NCI-H1436 (cell line): ENCODE measurements around the gene PLG.
"Not testable (repeated sequence)": the region's sequence is repeated elsewhere in the genome, so short reads cannot be mapped to it uniquely, and the experiment has no call there.

Experiments
- DNase-seq: peaks from one replicate; lab custom pipeline; 2025; lab: John Stamatoyannopoulos, UW

Gene PLG

DNA sequence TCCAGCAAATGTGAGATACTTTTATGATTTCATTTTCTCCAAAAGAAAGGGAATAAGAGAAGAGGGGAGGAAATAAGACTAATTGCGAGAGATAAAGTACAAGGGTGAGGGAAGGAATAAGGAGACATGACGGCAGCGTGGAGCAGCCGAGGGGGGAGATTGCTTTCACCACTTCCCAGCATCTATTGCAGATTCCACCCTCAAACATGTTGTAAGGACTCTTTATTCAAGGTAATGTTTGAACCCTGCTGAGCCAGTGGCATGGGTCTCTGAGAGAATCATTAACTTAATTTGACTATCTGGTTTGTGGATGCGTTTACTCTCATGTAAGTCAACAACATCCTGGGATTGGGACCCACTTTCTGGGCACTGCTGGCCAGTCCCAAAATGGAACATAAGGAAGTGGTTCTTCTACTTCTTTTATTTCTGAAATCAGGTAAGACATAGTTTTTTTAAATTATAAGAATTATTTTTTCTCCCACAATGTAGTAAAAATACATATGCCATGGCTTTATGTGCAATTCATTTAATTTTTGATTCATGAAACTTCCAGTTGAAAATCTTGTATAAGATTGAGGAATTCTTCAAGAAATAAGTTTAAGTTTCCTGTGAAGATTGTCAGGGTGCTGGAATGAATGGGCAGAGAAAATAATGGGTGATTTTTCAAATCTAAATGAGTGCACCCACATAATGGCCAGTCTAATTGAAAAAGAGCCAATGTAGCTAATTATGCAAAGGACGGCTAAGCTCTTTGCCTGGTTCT lies at the start of gene PLG:
PLG (plus strand) TSS at position 327 of the 763 bp plus-strand sequence; CDS start at position 388, 61 bp downstream.
- not testable (repeated sequence) for DNase-seq

DNA sequence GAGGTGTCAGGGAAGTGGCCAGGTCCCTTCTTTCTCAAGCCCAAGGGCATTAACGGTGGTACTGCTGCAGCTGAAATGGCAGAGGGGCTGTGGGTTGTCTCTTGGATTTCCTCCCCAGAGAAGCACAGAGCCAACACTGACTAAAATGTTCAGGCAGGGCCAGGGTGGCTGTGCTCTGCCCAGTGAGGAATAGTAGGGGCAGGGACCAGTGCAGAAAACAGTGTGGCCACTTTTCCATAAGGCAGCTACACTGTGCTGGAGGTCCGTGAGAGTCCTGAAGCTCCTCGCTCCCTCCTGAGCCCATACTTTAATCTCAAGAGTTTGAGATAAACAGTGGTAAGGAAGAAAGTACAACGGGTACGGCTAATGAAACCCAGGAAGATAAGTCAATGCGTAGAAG lies 42.5 kb upstream of the PLG start:
- DNase-seq, result no peak

DNA sequence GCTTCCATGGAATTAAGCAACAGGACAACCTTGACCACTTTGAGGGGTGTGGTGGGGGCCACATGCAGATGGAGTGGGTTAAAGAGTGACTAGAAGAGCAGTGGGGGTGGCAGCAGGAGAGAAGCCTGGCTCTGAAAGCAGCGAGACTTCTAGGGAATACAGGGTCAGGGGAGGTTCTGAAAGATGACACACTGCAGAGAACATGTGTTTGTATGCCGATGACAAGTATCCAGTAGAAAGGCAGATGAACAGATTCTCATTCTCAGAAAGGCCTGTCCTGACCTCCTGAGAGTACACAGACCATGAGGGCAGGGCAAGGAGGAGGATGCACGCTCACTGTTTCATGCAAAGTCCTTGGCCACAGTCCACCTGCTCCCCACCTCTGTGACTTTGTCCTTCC lies 40.8 kb upstream of the PLG start:
- DNase-seq, result no peak

- no peak for DNase-seq
Observed at GRCh38 chr6:160662429-160662828, 39.6 kb upstream of the PLG start.

DNA sequence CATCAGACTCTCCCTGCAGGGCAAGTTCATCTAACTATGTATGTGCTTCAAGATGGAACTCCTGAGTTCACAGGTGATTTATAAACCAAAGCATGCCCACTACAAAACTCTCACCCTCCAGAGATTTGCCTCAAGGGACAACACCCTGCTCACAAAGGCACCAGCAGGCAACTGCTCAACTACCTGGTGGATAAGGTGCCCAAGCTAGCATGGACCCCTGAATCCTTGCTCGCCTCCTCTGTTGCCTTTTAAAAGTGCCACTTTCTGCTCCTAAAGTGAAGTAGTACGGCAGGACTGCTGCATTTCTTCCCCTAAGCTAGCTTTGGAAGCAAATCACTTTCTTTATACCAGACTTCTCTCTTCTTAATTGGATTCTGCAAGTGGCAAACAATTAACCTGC lies 39.2 kb upstream of the PLG start:
- DNase-seq, result no peak

DNA sequence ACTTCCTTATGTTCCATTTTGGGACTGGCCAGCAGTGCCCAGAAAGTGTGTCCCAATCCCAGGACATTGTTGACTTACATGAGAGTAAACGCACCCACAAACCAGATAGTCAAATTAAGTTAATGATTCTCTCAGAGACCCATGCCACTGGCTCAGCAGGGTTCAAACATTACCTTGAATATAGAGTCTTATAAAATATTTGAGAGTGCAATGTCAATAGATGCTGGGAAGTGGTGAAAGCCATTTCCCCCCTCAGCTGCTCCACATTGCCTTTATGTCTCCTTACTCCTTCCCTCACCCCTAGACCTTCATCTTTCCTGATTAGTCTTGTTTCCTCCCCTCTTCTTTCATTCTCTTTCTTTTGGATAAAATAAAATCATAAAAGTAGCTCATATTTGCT lies 37.8 kb upstream of the PLG start, which contains the start of gene LPA:
LPA (minus strand) TSS at position 78 of the 400 bp plus-strand sequence; CDS start at position 17, 61 bp downstream.
- DNase-seq, result not testable (repeated sequence)

DNA sequence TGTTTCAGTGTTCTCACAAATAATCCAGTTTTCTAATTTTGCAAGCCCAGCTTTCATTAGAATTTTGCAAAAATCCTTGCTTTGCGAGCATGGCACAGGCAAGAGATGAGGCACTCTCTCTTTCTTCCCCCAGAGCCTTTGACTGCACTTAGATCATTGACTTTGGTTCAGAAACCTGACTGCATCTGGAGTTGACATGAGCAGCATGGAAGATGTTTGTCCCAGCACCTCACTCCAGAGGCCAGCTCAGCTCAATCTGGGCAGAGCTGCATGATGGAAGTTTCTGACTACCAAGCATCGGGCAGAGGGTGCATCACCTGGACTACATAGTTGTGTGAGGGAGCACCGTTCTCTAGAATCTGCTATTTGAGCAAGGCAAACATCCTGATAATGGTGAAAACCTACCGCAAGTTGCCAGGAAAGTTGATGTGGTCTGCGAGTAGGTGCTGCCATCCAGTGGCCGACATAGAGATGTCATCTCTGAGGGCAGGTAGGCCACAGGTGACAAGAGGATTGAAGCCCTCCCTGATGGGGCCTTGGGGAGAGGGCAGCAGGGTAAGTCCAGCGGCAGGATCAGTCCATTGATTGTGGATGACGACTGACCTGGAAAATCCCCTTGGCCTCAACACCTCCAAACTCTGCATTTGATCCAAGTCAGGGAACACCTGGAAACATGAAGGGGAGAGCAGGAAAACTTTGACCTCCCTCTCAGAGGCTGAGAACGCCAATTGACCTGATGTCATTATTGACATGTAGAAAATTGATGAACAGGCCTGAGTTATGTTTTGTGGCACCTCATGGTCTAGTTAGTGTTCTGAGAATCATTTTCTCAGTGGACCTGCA lies 34.2 kb upstream of the PLG start:
- no peak for DNase-seq

GRCh38 chr6:160668589-160668988 lies 33.5 kb upstream of the PLG start:
- DNase-seq, result no peak

- not testable (repeated sequence) for DNase-seq
Observed at GRCh38 chr6:160676418-160676817, 25.6 kb upstream of the PLG start.

- no peak for DNase-seq
Observed at GRCh38 chr6:160678230-160678629, 23.8 kb upstream of the PLG start.

GRCh38 chr6:160678744-160679401 lies 23.2 kb upstream of the PLG start:
- no peak for DNase-seq

DNA sequence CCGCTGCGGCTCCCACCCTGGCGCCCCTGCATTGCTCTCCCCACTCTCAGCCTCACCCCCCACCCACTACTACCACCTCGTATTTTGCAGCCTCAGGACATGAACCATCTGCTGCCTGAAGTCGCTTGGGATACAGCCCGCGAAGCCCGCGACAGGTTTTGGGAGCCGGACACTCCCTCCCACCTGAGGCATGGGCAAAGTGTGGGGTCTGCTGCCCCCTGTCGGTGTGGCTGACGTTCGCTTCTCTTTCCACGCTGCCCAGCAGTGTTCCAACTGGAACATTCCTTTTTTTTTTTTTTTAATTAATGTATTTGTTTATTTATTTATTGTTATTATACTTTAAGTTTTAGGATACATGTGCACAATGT lies 22.7 kb upstream of the PLG start:
- no peak for DNase-seq

DNA sequence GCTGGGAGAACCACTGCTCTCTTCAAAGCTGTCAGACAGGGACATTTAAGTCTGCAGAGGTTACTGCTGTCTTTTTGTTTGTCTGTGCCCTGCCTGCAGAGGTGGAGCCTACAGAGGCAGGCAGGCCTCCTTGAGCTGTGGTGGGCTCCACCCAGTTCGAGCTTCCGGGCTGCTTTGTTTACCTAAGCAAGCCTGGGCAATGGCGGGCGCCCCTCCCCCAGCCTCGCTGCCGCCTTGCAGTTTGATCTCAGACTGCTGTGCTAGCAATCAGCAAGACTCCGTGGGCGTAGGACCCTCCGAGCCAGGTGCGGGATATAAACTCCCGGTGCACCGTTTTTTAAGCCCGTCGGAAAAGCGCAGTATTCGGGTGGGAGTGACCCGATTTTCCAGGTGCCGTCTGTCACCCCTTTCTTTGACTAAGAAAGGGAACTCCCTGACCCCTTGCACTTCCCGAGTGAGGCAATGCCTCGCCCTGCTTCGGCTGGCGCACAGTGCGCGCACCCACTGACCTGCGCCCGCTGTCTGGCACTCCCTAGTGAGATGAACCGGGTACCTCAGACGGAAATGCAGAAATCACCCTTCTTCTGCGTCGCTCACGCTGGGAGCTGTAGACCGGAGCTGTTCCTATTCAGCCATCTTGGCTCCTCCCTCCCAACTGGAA lies 16.8 kb upstream of the PLG start:
- not testable (repeated sequence) for DNase-seq

DNA sequence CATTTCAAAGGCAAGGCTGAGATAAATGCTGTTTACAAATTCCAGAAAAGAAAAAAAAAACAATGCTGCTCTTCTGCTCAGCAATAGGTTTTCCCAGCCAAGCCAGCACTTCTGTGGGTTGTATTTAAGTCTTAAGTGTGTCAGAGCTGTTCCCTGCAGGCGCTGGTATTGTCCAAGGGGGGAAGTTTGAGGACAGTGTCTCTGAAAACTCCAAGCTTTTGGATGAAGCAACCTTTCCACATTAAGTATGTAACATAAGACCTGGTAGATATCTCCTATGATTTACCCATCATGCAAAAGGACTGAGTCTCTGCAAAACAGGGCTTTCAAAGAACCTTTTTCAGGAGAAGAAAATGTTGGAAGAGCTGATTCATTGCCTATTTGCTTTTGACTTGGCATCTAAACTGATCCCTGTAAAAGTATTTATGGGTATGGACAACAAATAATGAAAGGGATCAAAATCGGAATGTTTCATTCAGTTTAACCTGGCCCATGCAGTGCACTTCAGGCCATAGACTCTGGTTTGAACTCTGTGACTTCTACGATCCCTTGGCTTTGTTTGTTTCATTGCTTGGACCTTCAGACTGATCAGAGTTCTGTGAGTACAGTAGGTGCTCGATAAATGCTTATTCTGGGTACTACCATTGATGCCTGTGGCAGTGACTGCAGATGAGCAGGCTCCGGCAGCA lies 16.1 kb upstream of the PLG start:
- DNase-seq, result no peak

GRCh38 chr6:160690458-160690857 lies 11.6 kb upstream of the PLG start:
- DNase-seq, result no peak

DNA sequence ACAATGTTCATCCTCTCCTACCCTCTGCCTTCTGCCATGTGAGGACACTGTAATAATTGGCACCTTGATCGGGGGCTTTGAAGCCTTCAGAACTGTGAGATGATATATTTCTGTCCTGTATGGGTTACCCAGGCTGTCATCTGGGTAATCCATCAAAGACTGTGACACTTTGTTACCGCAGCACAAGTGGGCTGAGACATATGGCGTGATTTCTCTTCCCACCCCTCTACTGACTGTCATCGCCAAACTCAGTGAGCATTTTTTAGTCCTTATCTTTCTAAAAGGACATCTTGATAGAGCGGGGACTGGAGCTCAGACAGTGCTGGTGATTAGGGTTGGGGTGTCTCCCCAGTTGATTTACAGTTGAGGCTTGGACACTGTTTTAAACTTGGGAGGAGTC lies 10.4 kb upstream of the PLG start:
- DNase-seq, result no peak

DNA sequence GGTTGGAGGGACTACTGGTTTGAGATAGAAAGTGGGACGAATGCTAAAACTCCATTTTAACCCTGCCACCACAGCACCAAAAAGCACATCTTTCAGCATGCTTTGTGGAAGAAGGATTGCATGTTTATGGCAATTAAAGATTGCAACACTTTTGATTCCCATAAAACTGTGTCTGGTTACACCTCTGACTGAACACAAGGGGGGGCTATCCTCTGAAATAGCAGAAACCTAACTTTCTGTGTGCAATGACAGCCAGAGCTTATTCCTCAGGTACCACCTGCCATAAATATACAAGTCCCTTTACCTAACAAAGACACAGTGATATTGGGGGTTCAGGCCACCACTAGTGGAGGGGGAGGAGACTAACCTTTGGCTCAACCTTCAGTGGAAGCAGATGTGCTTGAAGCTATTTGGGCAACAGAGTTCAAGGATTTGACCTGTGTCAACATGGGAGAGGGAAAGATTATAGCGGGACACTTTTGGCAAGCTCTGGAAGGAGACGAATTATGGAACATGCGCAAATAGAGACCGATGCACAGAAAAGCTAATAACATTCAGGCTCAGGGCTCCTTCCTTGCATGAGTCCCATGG lies 9.6 kb upstream of the PLG start:
- no peak for DNase-seq

DNA sequence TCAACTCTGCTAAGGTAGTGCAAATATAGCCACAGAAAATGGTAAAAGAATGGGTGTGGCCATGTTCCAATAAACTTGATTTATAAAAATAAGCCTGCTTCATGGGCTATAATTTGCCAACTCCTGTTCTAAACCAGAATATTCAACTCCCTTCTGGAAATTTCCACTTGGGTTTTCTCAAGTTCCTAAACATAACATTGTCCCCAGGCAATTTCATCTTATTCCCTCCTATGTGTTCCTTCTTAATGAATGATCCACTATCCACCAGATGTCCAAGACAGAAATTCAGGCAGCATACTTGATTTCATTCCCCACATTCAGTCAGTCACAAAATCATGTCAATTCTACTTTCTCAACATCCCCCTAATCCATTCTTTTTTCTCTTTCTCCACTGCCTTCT lies 7.0 kb upstream of the PLG start:
- not testable (repeated sequence) for DNase-seq

DNA sequence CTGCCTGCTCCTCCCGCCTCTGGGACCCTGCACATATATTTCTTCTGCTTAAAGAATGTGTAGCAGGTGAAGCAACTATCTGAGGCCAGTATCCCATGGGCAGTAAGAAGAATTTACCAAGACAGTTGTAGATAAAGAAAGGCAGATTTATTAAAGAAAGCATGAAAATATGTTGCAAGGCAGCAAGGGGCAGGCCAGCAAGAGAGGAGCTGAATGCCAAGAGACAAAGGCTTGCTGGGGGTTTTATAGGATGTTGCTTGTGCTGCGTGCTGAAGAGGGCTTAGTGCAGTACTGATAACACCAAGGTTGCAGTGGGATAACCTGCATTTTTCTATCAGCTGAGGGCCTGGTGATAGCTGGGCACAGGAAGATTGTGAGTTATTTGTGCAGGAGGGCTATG lies 6.4 kb upstream of the PLG start:
- DNase-seq, result not testable (repeated sequence)

- DNase-seq, result not testable (repeated sequence)
Observed at GRCh38 chr6:160696884-160697283, 5.2 kb upstream of the PLG start.

GRCh38 chr6:160697826-160698225 lies 4.2 kb upstream of the PLG start:
- no peak for DNase-seq
